NCI-H128 (cell line): ENCODE results near the gene VAMP7.
"Not testable (repeated sequence)": the region's sequence is repeated elsewhere in the genome, so short reads cannot be mapped to it uniquely, and the experiment has no call there.

Experiments used
- DNase-seq: peaks from one replicate; lab custom pipeline; 2025; ENCODE audit not compliant: unreplicated experiment; lab: John Stamatoyannopoulos, UW

The VAMP7 gene, protein sequence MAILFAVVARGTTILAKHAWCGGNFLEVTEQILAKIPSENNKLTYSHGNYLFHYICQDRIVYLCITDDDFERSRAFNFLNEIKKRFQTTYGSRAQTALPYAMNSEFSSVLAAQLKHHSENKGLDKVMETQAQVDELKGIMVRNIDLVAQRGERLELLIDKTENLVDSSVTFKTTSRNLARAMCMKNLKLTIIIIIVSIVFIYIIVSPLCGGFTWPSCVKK

DNA sequence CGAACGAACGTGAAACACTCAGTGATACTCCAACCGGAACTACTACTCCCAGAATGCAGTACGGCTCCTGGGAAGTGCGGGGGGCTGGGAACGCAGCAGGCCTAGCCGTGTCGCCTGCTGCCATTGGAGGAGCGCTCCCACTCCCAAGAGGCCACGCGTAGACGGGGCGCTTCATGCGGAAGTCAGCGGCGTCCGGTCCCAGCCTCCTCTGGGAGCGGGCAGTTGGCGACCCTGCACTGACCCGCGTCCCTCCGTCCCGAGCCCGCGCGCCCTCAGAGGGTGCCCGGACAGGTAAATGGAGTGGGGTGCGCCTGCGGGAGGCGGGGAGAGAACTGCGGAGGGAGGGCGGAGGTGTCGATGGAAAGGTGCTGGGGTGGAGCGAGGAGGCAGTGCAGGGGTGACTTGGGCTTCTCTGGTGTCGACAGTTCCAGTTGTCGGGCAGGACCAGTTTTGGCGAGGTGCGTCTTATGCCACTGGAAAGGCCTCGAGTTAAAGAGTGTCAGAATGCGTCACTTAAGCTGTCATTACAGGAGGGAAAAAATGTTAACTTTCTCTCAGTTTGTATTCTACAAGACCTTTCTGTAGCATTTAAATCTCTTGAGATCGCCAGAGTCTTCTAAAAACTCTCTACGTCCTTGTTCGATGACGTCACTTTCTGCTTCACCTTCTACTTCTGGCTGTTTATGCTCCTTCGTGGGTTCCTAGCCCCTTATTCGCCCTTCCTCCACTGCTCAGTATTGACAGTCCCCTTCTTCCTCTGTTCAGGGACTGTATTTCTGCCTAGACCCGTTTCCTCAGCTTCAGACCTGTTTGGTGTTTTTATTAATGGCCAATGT, at the start of gene VAMP7:
TSS of gene VAMP7 (plus strand) at position 188 of the 836 bp plus-strand sequence. CDS start 8,122 bp downstream, outside the sequence.
- DNase-seq, result peak; percentile 64

DNA sequence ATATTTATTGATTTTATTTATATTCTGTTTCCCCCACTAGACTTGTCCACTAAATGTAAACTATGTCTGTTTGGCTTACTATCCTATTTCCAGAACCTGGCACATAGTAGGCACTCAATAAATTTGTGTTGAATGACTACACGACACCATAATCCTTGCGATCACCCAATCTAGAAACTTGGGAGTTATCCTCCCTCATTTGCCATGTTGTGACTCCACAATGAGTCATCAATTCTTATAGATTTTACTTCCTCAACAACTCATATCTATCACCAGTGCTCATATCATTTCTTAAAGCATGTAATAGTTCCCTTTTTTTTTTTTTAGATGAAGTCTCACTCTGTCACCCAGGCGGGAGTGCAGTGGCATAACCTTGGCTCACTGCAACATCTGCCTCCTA, 39.9 kb upstream of the VAMP7 start:
- no peak for DNase-seq

DNA sequence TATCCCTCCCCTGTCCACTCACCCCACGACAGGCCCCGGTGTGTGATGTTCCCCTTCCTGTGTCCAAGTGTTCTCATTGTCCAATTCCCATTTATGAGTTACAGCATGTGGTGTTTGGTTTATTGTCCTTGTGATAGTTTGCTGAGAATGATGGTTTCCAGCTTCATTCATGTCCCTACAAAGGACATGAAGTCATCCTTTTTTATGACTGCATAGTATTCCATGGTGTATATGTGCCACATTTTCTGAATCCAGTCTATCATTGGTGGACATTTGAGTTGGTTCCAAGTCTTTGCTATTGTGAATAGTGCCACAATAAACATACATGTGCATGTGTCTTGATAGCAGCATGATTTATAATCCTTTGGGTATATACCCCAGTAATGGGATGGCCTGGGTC, 29.4 kb upstream of the VAMP7 start:
- not testable (repeated sequence) for DNase-seq

DNA sequence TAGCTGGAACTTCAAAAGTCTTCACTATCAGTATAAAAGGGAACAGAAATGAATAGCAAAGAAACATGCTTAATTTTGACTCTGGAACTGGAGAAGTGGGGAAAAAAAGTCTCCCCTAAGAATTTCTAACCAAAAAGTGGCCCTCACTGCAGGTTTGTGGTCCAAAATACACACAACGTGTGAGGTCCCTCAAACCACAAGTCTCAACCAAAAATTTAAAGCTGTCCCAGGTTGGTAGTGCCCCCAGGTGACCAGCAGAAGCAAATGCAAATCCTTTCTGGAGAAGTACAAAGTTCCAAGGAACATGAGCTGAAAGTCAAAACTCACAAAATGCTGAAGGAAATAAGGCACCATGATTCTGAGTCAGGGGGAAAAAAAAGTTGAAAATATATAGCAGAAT, 23.6 kb upstream of the VAMP7 start:
- no peak for DNase-seq

DNA sequence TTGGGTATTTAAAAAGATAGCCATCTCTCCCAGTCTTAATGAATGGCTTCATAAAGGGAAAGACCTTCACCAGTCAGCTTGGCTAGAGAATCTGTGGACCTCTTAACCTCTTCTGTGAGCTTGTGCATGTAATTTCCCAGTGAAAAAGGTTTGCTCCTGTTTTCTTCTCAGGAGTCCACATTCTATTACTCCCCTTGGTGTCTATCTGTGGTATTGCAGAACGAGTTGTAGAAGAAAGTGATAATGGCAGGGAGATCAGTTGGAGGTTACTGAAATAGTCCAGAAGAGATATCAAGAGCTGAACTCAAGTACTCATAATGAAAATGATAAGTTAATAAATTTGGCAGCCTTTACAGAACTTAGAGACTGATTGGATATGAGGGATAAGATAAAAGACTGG, 16.5 kb upstream of the VAMP7 start:
- DNase-seq, result no peak

DNA sequence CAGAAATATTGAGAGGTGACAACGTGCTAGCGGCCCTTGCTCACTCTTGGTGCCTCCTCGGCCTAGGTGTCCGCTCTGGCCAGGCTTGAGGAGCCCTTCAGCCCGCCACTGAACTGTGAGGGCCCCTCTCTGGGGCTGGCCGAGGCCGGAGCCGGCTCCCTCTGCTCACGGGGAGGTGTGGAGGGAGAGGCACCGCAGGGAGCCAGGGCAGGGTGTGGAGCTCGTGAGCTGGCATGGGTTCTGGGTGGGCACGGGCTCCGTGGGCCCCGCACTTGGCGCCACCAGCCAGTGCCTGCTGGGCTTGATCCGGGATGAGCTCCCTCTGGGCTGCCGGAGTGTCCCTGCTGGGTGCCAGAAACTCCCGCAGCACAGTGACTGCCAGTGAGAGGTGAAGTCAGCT, 16.0 kb upstream of the VAMP7 start:
- no peak for DNase-seq

DNA sequence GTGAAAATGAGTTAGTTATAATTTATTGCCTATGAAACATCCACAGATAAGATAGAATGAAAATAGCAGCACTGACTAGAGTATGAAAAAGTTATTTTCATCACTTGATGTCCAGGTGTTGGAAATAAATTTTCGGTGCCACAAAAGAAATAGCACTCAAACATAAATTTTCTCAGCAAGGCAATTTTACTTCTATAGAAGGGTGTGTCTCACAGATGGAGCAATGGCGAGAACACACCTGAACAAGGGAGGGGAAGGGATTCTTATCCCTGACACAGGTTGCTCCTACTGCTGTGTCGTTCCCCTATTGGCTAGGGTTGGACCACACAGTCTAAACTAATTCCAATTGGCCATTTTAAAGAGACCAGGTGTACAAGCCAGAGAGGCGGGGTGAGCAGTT, 13.3 kb upstream of the VAMP7 start:
- no peak for DNase-seq

DNA sequence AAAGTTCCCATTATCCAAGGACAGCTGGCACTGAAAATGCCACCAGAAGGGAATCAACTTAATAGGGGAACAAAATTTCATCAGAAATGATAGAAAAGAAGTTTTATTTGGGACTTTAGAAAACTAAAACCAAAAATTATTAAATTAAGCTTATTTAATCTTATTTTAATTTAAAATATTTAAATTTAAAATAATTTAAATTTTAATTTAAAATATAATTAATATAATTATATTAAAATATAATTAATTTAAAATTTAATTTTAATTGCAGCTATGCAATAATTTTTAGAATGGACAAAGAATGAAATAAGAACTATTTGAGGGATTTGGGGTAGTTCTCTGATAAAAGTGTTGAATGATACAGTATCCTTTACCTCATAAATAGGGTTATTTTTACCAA, 10.2 kb upstream of the VAMP7 start:
- no peak for DNase-seq

DNA sequence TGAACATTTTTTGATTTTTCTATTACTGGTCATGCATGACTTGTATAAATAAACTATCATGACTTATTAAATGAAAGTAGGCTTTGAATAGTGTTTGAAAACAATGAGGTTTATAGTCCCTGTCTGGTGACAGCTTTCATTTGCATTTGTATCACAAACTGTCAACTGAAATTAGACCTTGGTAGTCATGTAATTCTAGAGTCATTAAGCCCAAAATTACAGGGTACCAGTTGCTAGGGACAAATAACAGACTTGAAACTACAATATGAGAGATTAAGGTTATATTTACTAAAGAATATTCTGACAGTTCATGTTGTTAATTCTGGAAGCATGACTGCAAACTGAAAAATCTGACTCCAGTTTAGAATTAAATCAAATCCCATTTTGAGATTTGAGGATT, 9.2 kb upstream of the VAMP7 start:
- DNase-seq, result no peak

DNA sequence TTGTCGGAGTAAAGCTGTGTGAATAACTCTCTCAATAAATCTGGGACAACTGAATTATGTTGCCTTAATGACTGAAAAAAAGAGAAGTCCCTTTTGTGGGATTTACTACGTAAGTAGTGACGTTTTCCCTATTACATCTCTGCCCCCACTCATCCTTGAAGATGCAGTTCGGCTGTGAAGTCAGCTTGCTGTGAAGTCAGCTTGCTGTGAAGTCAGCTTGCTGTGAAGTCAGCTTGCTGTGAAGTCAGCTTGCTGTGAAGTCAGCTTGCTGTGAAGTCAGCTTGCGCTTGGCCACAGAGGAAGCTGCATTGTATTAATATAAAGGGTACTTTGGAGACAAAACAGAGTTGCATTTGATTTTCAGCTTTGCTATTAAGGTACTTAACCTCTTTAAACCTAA, 8.0 kb upstream of the VAMP7 start:
- no peak for DNase-seq

DNA sequence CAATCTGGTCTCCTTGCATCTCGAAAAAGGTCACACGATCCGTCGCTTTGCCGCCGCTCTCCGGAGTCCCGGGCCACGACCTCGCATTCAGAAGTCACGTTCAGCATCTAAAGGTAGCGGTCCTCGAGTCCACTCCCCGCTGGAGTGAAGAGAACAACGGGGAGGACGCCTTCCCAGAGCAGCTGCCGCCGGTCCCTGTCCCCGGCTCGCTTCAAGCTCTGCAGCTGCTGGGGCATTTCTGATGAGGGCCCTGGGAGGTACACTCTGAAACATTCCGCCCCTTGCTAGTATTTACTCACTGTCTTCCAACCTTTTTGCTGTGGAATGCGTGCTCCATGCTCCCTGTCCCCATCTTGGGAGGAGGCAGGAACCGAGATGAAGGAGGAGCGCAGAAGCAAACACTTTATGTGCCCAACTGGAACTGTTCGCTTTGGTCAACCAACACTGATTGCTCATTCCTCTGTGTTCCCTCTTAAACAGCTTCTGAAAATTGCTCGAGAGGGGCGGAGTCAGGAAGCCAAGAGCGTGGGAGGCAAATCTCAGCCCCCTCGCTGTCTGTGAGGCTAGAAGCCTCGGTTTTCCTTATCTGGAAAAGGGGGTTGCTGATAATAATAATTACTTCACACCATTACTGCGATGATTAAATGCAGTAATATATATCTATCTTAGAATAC, 6.4 kb upstream of the VAMP7 start:
- no peak for DNase-seq

DNA sequence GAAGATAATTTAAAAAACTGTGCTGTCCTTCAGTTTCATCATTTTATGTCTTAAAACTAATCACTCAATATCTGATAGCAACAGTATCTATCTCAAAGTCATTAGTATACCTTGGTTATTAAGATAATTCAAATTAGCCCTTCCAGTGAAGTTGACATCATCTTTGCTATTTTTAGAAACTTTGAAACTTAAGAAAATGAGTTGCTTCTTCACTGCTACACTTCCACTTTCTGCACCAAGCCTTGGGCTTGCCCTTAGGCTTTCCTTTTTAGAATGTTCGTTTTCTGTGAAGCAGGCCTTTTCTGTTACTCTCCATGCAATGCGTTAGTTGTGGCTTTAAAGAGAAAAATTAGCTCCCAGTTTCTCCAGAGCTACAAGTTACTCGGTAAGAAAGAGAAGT, 4.4 kb upstream of the VAMP7 start:
- no peak for DNase-seq

DNA sequence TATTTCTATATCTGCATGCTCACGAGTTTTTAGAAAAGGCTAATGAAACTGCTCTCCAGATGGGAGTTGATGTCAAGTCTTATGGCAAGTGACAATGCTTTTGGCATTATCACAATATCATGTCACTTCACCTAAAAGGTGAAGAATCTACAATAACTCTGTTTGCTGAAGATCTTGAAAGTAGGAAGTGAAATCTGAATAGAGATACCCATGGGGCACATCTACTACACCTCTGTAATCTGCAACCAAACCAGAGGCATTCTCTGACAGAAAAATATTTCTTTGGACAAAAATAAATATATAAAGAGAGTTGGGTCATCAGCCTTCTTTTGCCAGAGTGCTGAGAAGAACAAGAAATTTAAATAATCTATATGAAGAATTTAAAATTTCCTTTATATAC, 3.9 kb upstream of the VAMP7 start:
- no peak for DNase-seq

DNA sequence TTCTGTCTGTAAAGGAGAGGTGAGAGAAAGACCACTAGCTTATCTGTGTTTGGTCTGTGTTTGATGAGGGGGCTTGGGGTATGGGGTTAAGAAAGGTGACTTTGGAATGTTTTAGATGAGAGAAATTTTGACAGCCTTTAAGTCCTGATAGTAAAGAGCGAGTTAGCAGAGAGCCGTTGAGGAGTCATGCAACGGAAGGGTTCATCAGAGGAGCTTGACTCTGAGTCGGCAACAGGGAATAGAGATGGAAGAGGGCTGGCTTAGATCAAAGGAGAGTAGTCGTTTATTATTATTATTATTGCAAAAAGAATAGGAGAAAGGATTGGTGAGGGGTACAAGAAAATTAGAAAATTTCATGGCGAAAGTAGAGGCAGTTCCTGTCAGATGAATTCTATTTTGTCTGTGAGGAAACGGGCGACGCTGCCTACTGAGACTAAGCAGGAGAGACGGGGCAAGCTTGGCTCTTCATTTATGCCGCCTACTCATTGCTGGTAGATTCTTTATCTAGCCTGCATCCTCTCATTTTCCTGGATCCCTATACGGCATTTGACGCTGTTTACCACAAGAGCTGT, 473 bp upstream of the VAMP7 start:
- no peak for DNase-seq

DNA sequence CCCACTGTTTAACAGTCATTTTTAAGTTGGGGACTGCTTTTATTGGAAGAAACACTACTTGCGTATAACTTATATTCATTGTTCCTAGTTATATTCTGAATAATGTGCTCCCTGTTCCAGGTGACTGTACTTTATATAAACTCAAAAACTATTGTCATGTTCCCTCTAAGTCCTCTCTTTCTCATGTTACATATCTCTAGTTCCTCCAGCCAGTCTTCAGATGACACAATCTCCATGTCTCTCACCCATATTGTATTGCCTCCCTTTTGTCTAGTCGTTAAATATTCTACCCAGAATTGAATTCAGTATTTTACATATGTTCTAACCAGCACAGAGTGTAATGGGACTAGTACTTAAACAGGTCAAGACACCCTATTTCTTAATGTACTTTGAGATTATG, 5.3 kb downstream of the VAMP7 start:
- no peak for DNase-seq

DNA sequence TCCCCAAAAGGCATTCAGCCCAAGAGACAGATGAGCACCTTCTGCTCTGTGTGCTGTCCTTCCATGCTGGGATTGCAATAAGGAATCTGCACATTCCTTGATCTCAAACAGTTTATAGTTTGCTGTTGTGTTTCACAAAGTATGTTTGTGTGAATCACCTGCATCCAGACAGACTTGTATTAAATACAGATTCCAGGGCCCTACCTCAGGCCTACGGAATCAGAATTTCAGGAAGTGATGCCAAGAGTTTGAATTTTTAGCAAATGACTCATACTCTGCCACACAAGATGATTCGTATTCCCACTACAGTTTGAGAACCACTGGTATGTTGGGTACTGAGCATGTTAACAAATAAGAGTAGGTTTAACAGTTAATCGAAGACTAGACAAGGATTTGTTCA, 7.0 kb downstream of the VAMP7 start:
- no peak for DNase-seq

DNA sequence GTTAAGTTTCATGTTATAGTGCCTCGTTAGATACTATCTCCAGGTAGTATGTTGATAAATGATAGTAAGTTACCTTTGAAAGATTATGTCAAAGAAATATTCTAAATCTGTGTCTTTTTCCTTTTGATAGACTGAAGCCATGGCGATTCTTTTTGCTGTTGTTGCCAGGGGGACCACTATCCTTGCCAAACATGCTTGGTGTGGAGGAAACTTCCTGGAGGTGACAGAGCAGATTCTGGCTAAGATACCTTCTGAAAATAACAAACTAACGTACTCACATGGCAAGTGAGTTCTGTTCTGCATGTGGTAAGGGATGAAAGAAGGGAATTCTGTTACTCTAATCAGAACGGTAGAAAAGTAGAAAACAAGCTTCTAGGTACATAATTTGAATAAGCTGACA, 8.2 kb downstream of the VAMP7 start:
- no peak for DNase-seq

DNA sequence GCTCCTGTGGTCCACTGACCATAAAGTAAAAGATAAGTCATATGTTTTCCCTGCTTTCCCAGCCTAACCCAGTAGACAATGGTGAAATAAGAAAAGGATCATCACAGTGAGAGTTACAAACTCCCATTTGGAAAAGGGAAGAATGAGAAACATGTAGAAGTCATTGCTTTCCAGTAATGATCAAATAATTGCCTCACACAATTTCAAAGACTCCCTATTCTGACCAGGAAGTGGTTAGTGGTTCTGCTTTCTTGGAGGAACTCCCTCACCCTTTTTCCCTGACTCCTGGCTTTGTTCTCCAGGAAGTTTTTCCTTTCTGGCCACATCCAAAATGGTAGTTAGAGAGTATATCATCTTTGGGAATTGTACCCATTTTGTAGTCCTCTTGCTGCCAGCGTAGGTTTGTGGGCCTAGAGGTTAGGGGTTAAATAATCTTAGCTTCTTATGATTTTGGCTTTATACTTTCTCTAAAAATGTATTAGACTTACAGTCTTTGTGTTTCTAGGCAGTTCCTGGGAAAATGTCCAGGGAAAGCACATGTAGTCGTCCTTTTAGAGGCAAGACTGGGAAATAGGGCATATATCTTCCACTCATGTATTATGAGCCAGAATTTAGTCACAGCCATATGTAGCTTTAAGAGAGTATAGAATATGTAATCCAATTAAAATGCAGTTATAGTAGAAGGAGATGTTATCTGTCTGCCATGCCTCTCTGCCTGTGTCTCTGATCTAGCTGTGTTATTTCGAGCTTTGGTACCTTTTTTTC, 10.5 kb downstream of the VAMP7 start:
- DNase-seq, result no peak

DNA sequence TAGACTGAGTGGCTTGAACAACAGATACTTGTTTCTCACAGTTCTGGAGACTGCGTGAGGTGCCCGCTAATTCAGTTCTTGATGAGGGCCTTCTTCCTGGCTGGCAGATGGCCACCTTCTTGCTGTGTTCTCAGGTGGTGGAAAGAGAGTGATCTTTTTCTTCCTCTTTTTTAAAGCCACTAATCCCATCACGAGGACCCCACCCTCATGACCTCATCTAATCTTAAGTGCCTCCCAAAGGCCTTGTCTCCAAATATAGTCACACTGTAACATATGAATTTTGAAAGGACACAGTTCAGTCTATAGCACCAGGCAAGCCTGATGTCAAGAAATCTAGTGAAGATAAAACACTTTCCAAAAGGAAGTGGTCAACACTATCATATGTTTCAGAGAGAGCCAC, 12.4 kb downstream of the VAMP7 start:
- no peak for DNase-seq

DNA sequence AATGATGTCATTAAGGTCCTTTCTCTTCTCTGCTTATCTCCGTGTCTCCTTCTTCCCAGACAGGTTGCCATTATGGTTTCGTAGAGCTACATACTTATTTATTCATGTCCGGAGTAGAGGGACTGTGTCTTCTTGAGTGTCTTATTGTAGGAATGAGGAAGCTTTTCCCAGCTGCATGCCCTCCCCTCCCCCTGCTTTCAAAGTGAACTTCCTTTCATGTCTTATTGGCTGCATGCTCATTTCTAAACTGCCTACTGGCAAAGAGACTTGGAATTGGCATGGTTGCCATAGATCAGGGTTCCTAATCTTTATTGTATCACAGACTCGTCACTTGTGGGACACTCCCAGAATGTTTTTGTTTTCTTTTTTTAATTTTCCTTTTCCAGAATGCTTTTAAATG, 15.4 kb downstream of the VAMP7 start:
- no peak for DNase-seq

DNA sequence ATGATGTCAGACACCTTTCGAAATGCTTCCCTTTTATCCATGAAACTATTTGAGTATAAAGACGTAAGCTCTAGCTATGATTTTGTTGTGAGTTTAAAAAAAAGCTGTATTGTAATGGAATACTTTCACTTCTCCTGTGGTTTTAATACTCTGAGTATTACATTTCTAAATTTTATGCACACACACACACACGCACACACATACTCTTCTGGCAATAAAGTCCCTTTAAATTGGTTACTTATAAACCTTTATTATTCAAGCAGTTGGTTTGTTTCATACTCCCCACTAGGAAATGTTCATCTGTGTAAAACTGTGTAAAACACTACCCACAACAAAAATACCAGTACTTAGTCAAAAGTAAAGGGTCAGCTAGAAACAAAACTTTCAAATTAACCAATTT, 18.2 kb downstream of the VAMP7 start:
- DNase-seq, result no peak
